Activated CD4-positive, alpha-beta T cell treated with anti-CD3 and anti-CD28 coated beads, Interleukin-2, amount 50 U/mL, for 16 hours (primary cell): ENCODE data around the gene RND3.

Experiments
- DNase-seq: peaks from one replicate; pipeline ENCODE4 v3.0.0-alpha.2; 2020

Gene RND3

DNA sequence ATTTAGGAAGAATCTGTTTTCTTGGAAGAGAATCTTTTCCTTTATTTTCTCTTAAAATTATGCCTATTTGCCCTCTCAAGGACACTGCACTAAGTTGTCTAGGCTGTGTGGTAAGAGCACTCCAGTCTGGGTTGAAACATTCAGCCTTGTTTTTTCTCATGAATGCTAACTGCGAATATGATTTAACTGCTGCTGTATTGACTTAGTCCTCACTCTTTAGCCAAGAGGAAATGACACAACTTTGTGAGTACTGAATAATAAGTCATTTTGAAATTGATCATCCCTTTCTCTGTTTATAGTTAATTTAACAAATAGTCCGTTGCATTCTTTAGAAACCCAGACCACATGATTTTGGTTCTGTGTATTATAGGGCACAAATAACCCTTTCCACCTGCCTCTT lies 4.5 kb upstream of the RND3 start:
- no peak for DNase-seq

DNA sequence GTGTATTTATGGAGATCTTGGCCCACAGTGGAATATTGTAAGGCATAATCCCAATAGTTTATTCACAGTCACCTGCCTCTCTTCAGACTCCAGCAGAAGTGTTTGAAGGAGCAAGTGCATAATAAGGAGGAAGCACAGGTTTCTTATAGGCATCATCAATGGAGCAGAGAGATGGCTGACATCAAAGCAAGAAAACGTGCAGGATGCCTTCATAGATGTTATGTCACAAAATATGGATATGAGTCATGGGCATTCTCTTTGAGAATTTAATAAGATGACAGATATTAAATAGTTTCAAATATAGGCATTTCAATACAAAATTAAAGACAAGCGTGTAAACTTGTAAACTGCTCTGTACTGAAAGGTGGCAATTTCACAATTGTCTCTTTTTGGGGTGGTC lies 4.0 kb upstream of the RND3 start:
- DNase-seq: no peak

DNA sequence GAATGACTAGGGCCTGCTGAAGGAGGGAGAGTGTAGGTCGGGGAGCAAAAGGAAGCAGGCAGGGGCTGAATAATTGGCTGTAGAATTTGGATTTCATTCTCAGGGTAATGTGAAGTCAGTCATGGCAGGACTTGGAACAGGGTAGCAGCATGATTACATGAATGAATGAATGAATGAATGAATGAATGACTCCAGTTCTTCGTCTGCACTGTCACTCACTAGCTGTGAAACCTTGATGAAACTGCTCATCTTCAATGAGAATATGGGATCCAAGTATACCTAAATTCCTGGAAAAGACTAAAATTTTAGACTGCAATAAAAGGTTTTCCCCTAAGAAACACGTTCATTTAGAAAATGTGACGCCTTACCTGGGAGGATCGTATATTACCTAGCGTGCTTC lies 3.0 kb upstream of the RND3 start:
- no peak for DNase-seq

DNA sequence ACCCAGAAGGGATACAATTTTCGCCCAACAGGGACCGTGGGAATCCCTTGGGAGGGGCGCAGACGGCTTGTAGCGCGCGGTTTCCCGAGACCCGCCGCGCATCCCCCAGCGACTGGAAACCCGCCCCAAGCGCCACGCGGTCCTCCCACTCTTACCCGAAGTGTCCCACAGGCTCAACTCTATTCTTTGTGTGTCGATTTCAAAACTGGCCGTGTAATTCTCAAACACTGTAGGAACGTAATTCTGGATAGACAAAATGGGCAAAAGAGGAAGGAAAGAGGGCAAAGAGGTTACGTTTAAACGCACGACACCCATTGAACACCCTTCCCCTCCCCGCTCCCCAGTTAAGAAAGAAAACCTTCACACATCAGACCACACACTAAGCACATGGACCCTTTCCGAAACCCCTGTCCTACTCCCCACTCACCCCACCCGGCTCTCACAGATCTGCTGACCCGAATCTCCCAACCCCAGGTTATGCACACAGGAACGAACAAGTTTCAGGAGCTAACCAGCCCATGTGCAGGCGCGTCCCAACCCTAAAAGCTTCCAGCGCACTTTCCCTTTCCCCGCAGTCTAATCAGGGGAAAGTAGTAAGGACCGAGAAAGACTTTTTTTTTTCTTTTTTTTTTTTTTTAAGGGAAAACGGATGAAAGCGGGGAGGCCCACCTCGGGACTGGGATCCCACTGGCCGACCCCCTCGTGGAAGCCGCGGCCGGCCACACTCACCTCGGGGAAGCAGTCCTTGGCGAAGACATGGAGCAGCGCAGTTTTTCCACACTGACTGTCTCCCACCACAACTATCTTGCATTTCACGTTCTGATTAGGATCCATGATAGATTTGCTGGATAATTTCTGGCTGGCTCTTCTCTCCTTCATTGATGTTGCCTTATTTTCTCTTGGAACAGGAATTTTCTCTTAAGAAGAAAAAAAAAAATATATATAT lies 655 bp downstream of the RND3 start:
- DNase-seq: no peak

DNA sequence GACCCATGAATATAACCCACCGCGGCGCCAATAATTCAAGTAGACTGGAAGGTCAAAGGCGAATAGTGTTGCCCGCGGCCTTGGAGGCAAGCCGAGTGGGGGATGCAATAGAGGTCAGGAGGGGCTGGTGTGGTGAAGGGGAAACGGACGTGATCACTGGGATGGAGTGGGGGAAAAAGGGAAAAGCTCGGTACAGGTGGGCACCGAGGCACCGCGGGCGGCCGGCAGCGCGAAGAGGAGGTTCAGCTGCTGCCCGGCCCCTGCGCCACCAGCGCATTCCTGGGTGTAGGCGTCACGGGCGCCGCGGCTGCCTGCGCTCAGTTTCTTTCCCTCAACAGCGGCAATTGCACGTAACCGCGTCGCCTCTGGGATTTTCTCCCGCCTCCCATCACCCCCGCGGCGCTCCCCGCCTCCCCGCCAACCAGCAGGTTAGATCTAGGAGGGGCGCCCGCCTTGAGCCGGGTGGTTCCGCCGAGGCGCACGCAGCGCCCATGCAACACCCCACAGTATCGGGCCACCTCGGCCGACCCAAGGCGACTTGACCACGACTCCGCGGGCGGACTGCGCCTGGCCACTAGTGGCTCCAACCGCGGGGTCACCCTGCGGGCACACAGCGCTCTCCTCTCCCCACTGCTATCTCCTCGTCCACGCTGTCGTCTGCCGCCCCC lies 1.5 kb downstream of the RND3 start:
- DNase-seq: no peak

DNA sequence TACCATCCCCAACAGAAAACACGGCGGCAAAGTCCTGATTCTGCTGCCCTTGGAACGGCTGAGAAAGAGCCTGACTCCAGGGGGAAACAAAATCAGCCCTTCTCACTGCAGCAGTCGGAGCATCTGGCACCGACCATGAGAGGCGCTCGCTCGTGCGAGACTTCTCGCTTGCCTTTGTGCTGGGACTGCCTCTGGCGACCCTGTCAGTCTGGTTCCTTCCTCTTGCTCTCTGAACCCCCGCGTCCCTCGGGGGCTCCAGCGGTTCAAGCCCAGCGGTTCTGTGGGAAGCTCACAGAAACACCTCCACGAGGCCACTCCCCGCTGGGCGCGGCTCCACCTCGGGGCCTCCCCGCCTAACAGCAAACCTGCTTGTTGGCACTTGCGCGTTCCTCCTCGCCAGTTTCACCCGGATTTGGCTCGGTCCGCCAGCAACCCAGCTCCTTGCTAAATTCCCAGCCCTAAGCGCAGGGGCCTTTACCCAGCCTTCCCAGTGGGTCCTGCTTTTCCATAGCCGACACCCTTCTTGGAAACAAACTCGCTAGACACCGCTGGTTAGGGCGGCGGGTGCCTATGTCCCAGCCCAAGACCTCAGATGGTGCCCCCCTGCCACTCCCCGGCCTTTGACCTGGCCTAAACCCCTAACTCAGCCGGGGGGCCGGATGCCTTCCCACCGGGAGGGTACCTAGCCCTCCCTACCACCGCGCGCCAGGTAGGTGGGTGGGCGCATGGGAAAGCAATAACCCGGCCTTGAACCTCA lies 2.2 kb downstream of the RND3 start:
- DNase-seq: peak; percentile 6

DNA sequence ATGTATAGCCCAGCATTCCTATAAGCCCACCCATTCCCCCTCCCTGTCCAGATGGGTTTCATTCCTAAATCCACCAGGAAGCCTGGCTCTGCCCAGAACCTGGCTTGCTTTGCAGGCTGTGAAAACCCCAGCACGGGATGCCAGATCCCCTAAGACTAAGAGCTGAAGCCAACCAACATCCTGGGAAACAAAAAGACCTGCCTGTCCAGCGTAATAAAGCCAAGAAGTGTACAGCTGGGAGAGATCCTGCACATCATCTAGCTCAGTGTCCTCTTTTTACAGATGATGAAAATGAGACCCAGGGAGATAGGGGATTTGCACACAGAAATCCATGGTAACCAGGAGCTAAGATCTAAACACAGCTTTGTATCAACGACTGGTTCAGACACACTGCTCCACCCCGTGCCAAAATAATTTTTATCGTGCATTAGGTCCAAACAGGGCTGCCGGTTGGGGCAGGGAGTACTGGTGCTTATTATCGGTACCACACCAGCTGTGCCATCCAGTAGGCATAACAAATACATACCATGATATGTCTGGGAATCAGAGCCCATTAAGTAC lies 2.9 kb downstream of the RND3 start:
- DNase-seq: no peak

DNA sequence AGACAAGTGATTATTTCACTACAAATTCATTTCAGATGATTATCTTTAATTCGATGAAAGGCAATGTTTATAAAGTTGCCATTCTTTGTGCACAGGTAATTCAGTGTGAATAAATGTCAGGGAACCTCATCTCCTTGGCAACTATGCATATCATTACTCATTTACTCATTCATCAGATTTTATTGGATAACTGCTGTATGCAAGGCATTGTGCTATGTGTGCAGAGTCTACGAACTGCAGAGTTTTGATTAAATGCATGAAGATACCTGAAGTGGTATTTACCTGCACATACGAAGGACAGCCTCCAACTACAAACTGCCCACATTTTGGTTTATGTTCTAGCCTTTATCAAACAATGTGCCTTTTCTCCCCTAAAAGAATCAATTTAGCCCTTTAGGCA lies 3.5 kb downstream of the RND3 start:
- DNase-seq: no peak

DNA sequence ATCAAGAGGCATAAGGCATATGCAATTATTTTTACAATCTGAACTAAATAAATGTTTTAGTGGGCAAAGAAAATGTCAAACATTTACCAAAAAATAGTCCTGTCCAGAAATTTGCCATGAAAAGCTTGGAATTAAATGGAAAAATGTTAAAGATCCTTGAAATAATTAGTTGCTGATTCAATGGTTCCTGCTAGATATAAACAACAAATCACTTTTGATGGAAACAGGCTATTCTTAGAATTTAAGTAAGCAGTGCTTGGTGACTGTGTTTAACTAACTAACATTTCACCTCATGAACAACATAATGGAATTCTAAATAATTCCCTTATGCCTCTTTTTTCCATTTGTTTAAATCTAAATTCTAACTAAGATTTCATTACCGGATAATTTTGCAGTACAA lies 3.9 kb downstream of the RND3 start:
- DNase-seq: no peak

DNA sequence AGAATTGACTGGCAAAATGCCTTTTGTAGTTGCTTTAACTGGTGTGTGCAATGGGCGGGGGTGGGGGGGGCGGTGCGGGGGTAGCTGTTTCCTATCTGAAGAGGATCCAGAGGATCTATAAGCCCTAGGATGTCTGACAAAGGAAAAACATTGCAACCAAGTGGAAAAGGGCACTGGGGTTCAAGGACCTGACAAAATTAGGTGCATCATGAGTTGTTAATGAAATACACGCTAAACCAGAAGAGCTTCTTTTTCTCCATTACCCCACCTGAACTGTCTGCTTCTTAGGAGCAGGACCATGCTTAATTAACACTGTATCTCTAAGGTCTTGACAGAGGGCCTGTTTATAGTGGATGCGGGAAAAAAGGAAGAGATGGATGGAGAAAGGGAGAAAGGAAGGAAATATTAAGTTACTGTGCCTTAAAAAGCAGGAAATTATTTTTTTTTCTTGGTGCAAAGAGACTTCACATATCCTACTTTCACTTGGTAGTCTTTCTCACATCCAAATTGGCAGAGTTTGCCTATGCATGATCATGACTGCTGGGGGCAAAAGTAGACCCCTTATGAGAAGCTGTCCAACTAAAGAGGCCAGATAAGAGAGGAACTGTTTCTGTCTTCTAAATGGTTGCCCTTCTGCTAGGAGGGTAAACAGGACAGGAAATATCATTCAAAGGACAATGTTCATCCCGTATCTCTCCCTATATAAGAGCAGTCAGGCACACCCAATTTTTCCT lies 4.6 kb downstream of the RND3 start:
- no peak for DNase-seq

DNA sequence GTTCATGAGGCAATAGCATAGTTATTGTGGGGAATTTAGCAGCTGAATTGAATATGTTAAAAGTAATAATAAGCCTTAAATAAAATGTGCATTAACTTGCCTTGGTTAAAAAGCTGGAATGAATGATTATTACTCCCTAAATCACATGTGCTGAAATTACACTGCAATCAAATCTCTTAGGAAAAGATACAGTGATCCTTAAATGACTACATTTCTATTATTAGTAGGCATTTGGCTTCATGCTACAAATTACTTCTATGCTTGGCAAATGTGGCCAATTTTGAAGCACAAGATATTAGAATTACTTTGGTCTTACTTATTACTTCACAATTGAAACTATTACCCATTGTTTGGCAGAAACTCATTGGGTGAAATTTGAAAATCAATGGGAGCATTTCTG lies 5.4 kb downstream of the RND3 start:
- DNase-seq: no peak

DNA sequence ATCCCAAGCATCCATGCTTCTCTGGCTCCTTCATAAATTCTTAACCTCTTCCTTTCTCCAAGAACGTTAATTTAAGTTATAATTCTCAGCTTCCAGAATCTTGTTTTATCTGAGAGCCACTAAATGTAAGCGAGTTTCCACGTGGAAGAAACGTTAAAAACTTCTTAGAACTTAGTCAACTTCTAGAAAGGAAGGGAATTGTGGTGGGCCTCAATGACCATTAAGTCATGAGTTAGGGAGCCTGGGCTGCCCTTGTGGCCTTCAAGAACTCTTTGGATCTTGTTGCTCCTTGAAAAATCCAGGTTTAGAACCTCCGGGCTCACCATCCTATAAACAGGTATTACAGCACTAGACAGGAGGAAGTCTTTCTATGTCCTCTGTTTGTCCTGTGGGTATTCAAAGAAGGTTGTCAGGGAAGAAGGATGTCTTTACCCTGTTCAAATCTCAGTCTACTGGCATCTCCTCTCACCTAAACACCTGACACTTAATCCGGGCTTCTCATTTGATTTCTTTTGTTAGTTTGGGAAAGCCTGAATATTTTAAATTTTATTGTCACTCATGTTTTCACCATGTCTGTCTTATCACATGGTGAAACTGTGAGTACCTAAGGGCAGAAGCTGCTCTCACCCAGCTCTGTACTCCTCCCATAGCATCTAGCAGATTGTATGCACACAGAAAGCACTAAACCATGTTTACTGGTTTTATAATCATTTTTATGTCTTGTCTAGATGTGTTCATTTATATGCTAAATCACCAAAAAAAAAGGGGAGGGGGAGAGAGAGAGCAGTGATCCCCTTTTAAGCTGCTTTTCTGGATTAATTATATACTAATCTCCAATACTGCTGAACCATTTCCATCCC lies 6.3 kb downstream of the RND3 start:
- no peak for DNase-seq

DNA sequence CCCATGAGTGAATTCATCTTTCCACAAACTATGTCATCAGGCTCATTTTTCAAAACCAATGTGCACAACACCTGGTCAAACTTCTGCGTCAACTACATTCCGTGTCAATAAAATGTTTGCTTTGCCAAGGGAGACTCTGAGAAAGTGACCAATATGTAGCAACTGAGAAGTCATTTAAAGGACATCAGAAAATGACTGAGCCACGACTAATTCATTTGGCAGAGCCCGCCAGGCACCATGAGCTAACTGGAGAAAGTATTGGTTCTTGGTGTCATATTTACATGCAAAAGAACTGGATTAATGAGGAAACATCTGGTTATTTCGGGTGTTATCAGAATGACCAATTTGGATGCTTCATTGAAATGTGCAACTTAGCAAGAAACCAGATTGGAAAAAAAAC lies 7.2 kb downstream of the RND3 start:
- DNase-seq: no peak

DNA sequence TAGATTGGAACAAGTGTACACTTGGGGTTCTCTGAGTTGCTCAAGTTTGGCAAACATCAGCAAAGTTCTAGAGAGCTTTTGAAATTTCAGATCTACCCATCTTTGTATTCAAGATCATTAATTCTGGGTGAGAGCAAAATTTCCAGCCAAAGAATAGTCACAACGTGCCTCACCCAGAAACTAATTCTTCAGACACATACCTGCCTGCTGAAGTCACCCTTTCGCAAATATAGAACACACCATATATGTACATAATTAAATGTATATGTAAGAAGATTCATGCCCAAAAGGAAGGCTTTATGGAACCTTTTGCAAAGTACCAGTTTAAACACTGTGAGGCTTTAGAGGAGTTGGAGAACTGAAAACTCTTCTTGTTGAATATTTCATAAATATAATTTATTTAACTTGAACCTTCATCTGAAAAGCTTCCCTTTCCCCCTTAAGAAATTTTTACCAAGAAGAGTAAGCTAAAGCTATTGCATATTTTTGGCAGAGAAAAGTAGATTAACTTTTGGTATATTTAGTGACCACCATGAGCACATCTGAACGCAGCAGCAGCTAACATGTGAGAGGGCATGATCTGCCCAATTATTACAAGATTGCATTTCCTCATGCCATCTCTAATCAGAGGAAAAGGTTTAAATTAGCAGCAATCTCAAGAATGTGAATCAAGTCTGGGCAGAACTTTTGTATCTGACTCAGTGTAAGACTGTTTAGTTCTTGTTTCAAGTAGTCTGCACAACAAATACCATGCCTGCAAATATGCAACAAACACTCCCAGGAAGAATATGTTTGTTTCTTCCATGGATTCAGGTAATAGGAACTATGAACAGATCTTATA lies 8.2 kb downstream of the RND3 start:
- no peak for DNase-seq

DNA sequence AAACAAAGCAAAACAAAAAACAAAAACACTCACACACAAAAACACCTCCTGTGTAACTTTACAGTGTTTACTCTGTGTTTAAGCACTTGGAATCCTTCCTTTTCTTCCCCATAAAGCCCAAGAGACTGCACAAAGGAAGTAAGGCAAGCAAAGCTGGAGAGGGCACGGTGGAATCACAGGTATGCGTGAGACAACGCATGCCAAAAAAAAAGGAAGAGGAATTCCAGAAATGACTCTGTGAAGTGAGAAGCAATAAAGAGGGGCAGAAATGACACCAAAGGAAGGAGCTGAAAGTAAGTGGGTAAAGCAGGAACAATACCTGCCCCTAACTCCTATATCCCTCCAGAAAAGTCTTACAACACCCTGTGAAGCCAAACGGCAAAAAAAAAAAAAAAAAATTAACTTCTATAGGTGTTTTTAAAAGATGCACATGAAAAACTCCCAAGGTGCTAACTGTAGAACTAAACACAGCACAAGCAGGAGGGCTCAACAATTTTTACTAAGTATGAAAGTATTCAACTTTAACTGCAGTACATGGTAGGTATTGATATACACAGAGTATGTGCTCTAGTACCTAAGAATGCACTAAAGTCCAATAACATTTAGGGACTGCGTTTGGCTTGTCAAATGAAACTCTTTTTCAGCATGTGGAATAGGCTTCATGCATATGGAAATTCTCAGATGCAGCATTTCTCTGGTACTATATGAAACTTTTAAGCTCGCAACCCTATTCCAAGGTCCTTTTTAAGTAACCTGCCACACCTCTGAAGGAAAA lies 9.1 kb downstream of the RND3 start:
- DNase-seq: no peak

DNA sequence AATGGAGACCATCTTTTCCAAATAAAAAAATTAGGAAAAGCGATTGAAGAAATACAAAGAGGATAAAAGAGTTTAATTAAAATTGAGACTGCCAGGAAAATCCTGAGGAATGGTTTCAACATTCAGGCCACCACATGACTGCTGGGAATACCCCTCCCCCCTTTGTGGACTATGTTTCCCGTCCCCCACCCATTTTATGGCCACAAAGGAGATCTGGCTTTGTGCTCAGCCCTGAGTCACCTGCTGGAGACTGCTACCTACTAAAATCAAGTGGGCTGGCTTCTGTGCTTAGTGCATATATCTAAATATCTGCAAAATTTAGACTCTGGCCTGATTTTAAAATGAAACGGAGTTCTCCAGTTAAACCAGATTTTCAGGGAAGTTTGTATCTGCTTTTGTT lies 10.1 kb downstream of the RND3 start:
- no peak for DNase-seq

DNA sequence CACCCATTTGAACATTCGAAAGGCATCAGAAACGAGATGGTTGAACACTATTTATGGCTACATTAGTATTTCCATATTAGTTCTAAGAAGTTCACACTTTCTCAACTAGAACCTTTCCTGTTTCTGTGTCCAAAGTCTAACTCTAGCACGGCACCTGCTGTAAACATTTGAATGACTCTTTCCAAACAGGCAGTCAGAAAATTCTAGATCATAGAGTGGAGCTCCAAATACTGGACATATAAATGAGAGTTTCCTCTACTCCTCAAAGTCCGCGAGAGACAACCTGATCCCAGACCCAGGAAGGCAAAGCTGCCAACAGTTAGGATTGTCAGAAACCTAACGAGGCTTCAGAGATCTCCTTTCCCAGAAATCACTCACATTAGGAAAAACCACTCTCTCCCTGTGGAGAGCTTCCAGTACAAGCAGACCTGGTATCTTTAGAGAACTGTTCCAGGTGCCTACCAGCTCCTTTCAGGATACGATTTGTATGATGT lies 10.6 kb downstream of the RND3 start:
- DNase-seq: no peak

DNA sequence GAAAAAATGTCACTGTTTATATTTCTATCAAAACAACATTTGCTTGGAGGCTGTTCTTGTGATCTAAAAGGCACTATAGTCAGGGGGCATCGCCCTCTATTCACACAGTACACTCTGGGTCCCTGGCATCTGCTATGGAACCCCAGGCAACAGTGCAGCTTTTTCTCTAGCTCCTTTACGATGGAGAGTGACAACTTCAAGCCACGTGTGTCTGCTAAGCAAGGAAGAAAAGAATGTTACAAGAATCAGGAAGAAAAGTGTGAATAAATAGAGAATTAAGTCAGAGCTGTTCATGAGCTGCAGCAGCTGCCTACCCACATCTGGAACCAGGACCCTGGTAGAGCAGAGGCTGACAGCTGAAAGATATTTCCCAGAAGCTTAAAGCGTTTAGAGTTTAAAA lies 11.2 kb downstream of the RND3 start:
- DNase-seq: no peak

DNA sequence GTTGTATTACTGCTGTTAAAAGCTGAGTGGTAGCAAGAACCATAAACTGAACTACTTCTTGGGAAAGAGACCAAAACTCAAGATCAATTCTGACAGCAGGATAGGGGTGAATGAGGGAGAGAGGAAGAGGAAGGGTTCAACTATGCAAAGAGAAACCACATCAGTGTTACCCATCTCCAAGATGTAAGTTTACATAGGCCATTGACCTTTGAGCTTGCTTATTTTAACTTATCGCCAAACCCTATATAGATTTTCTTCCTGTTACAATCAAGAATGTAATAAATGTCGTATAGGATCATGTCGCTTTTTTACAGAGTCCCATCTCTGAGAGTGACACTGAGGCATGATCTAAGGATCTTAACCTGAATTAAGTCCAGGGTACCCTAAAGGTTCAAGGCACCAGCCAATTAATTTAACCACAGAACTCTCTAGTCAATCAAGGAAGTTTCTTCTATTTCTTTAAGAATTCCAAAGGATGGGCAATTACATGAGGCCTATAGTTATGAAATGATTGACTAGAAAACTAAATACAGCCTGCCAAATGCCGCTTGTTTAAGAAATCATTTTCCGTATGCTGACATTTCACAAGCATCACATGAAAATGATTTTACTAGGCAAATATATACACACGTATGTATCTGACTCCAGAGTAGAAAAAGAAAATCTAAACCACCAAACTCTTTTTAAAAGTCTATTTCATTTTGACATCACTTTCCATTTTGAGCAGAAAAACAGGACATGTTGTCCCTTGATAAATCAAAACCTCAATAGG lies 11.8 kb downstream of the RND3 start:
- no peak for DNase-seq
